H9 (cell line): Measurements from ENCODE around the gene SMARCD2. TPM values are rescaled to one million over a fixed set of nuclear protein-coding genes. Genes with fewer than 3 reads are reported as not detected.
A peak's percentile ranks its signal among the peaks of the same experiment; 100 is the strongest.
"Not testable (repeated sequence)": the region's sequence is repeated elsewhere in the genome, so short reads cannot be mapped to it uniquely, and the experiment has no call there.

Experiments
- DNase-seq: peaks from one replicate; pipeline ENCODE4 v3.0.0-alpha.2; 2017
- H2AFZ ChIP-seq: one replicate; pipeline ENCODE4 v1.6.1; 2013; ENCODE audit warnings: mild to moderate bottlenecking, low read length, control low read depth, moderate library complexity
- H2AK5ac ChIP-seq: 2 replicates; pipeline ENCODE4 v1.6.1; 2013; ENCODE audit warnings: low read length, control low read depth, mixed read lengths; ENCODE audit not compliant: insufficient read length
- H2BK120ac ChIP-seq: one replicate; pipeline ENCODE4 v1.6.1; 2013; ENCODE audit warnings: low read depth, mild to moderate bottlenecking, low read length, control low read depth, inconsistent platforms; ENCODE audit not compliant: poor library complexity, severe bottlenecking
- H2BK12ac ChIP-seq: 2 replicates; pipeline ENCODE4 v1.6.1; 2013; ENCODE audit warnings: low read length, control low read depth, mixed read lengths, low read depth; ENCODE audit not compliant: insufficient read length
- H2BK15ac ChIP-seq: 2 replicates; pipeline ENCODE4 v1.6.1; 2013; ENCODE audit warnings: low read depth, low read length, control low read depth
- H2BK20ac ChIP-seq: one replicate; pipeline ENCODE4 v1.6.1; 2013; ENCODE audit warnings: low read depth, mild to moderate bottlenecking, low read length, control low read depth, inconsistent platforms; ENCODE audit not compliant: poor library complexity, severe bottlenecking
- H2BK5ac ChIP-seq: 2 replicates; pipeline ENCODE4 v1.6.1; 2013; ENCODE audit warnings: low read length, control low read depth, mixed read lengths; ENCODE audit not compliant: insufficient read length
- H3K14ac ChIP-seq: 2 replicates; pipeline ENCODE4 v1.6.1; 2013; ENCODE audit warnings: low read length, control low read depth; ENCODE audit not compliant: insufficient read depth
- H3K18ac ChIP-seq: 2 replicates; pipeline ENCODE4 v1.6.1; 2013; ENCODE audit warnings: low read depth, mild to moderate bottlenecking, mixed read lengths, low read length, control low read depth; ENCODE audit not compliant: insufficient read length
- H3K23ac ChIP-seq: 2 replicates; pipeline ENCODE4 v1.6.1; 2013; ENCODE audit warnings: low read length, control low read depth, mixed read lengths, low read depth; ENCODE audit not compliant: insufficient read length
- H3K23me2 ChIP-seq: 2 replicates; pipeline ENCODE4 v1.6.1; 2013; ENCODE audit warnings: low read depth, mild to moderate bottlenecking, mixed read lengths, low read length, control low read depth; ENCODE audit not compliant: insufficient read length, poor library complexity, severe bottlenecking
- H3K27ac ChIP-seq: 2 replicates; pipeline ENCODE4 v1.5.1; 2013; ENCODE audit warnings: low read length, control low read depth, mixed read lengths, low read depth; ENCODE audit not compliant: insufficient read length
- H3K27me3 ChIP-seq: 2 replicates; pipeline ENCODE4 v1.6.1; 2013; ENCODE audit warnings: low read length, control low read depth, inconsistent platforms; ENCODE audit not compliant: insufficient read depth
- H3K4ac ChIP-seq: 2 replicates; pipeline ENCODE4 v1.6.1; 2013; ENCODE audit warnings: low read depth, mild to moderate bottlenecking, control low read depth, inconsistent platforms, low read length, moderate library complexity
- H3K4me1 ChIP-seq: 2 replicates; pipeline ENCODE4 v1.6.1; 2013; ENCODE audit warnings: low read length, control low read depth, inconsistent platforms; ENCODE audit not compliant: insufficient read depth
- H3K4me2 ChIP-seq: 2 replicates; pipeline ENCODE4 v1.6.1; 2013; ENCODE audit warnings: low read length, control low read depth, mixed read lengths; ENCODE audit not compliant: insufficient read length, insufficient read depth
- H3K56ac ChIP-seq: 2 replicates; pipeline ENCODE4 v1.6.1; 2013; ENCODE audit warnings: low read depth, mild to moderate bottlenecking, mixed read lengths, low read length, control low read depth; ENCODE audit not compliant: insufficient read length
- H3K79me1 ChIP-seq: 2 replicates; pipeline ENCODE4 v1.6.1; 2013; ENCODE audit warnings: low read depth, mild to moderate bottlenecking, moderate library complexity, low read length, control low read depth, inconsistent platforms; ENCODE audit not compliant: insufficient read depth, poor library complexity, severe bottlenecking
- H3K79me2 ChIP-seq: 2 replicates; pipeline ENCODE4 v1.6.1; 2013; ENCODE audit warnings: low read length, control low read depth, inconsistent platforms; ENCODE audit not compliant: insufficient read depth
- H3K9ac ChIP-seq: 2 replicates; pipeline ENCODE4 v1.6.1; 2013; ENCODE audit warnings: low read length, control low read depth, mixed read lengths; ENCODE audit not compliant: insufficient read length; ENCODE audit errors: extremely low read depth
- H3K9me3 ChIP-seq: one replicate; pipeline ENCODE4 v1.6.1; 2013; ENCODE audit warnings: low read depth, low read length, inconsistent platforms; ENCODE audit not compliant: control insufficient read depth
- H3T11ph ChIP-seq: one replicate; pipeline ENCODE4 v1.6.1; 2013; ENCODE audit warnings: mild to moderate bottlenecking, low read length, control low read depth, inconsistent platforms
- H4K20me1 ChIP-seq: one replicate; pipeline ENCODE4 v1.6.1; 2013; ENCODE audit not compliant: control insufficient read depth, insufficient read length, insufficient read depth
- H4K5ac ChIP-seq: 2 replicates; pipeline ENCODE4 v1.6.1; 2013; ENCODE audit warnings: low read depth, mild to moderate bottlenecking, mixed read lengths, low read length, control low read depth; ENCODE audit not compliant: insufficient read length
- H4K8ac ChIP-seq: replicated peaks from 2 replicates; pipeline ENCODE4 v1.6.1; 2013; ENCODE audit warnings: low read length, control low read depth, mixed read lengths, low read depth; ENCODE audit not compliant: insufficient read length
- H4K91ac ChIP-seq: 2 replicates; pipeline ENCODE4 v1.6.1; 2013; ENCODE audit warnings: low read depth, mild to moderate bottlenecking, moderate library complexity, mixed read lengths, low read length, control low read depth; ENCODE audit not compliant: insufficient read length
- H3K27ac Mint-ChIP-seq, 3 experiments: 2 replicates in 2 of 3; 3 replicates in 1 of 3; pipeline ENCODE4 v1.8.0; 2020 to 2021; ENCODE audit warnings: mixed read lengths in 3 of 3, mild to moderate bottlenecking in 1 of 3, moderate library complexity in 1 of 3
- H3K27me3 Mint-ChIP-seq: 2 replicates; pipeline ENCODE4 v1.8.0; 2021; ENCODE audit warnings: low read depth, mild to moderate bottlenecking, moderate library complexity, mixed read lengths
- H3K36me3 Mint-ChIP-seq, 3 experiments: 2 replicates in 2 of 3; 3 replicates in 1 of 3; pipeline ENCODE4 v1.8.0; 2020 to 2021; ENCODE audit warnings: low read depth in 3 of 3, mixed read lengths in 3 of 3; ENCODE audit not compliant: insufficient read depth in 1 of 3
- H3K4me1 Mint-ChIP-seq, 2 experiments: 2 replicates each; pipeline ENCODE4 v1.8.0; 2020; ENCODE audit warnings: mixed read lengths in 2 of 2
- H3K4me3 Mint-ChIP-seq, 2 experiments: 2 replicates in 1 of 2; 3 replicates in 1 of 2; pipeline ENCODE4 v1.8.0; 2020 to 2021; ENCODE audit warnings: mild to moderate bottlenecking in 2 of 2, mixed read lengths in 2 of 2, moderate library complexity in 1 of 2
- H3K9me3 Mint-ChIP-seq, 2 experiments: 2 replicates in 1 of 2; 3 replicates in 1 of 2; pipeline ENCODE4 v1.8.0; 2020; ENCODE audit warnings: mild to moderate bottlenecking in 2 of 2, mixed read lengths in 2 of 2, moderate library complexity in 1 of 2
- WGBS: extraction: QIAGEN DNeasy Blood & Tissue Kit; methylation state at CpG from one replicate; pipeline ENCODE4 v1.1.7; 2013; ENCODE audit warnings: missing lambda C conversion rate, low lambda C conversion rate, mixed read lengths; ENCODE audit not compliant: insufficient read length; ENCODE audit errors: extremely low coverage; 5-methylcytosine and 5-hydroxymethylcytosine counted together
- total RNA-seq: library from RNA; stranded (reverse); gene quantifications from 2 replicates; pipeline ENCODE4 v1.2.1, GENCODE V29; 2021
- TF ChIP-seq, protein P1 (sequence below): fragments of 200-600 bp; sonication (generic); conservative IDR thresholded peaks from 3 replicates; pipeline ENCODE4 v1.8.0; 2021; ENCODE audit warnings: antibody characterized with exemption, mild to moderate bottlenecking

Gene SMARCD2
- total RNA-seq, 1 experiment from 2014 or later = 68.9 TPM

DNA sequence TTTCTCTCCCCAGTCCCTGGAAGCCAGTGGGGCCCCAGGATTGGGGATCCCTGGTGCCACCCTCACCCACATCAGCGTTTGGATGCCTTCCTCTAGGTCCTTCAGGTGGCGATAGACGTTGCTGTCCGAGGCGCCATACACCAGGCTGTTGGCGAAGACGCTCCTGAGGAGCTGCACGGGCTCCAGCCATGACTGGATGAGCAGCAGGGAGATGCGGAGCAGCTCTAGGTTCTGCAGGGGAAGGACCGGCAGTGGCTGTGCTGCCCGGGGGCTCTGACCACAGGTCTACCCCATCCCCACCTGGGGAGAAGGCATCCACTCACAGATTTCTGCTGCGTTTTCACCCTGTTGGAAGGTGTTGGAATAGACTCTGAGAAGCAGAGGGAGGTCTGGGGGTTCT lies 38.2 kb upstream of the SMARCD2 start:
- H2AFZ ChIP-seq = no peak overlapping the region
- peaks cover 13 to 16% of the 10 kb centered on the region in 2 experiments for H3K4me1 Mint-ChIP-seq

DNA sequence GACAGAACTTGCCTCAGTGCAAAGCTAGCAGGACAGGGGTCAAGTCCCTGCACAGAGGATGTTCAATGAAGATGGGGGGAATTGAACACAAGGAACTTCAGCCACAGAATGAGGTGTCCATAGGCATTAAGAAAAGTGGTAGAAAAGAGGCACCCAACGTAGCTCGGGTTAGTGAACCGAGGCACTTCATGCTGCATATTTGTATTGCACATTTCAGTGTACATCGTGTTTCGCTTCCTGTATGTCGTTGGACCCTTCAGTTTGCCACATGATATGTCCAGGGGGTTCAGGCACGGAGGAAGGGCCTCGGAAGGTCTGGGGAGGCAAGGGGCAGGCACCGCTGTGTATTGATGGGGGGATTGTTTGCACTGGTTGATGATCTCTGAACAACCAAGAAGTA lies 35.9 kb upstream of the SMARCD2 start:
- H3T11ph ChIP-seq, H4K91ac ChIP-seq, H2BK20ac ChIP-seq, H3K4me1 ChIP-seq, H2BK120ac ChIP-seq, H2AK5ac ChIP-seq, H3K27ac ChIP-seq, DNase-seq, H3K4me2 ChIP-seq, H4K8ac ChIP-seq, H3K4me3 Mint-ChIP-seq, H3K27me3 ChIP-seq, H3K4ac ChIP-seq, H2BK5ac ChIP-seq, H2BK12ac ChIP-seq, H3K27me3 Mint-ChIP-seq, H3K18ac ChIP-seq, H3K23me2 ChIP-seq, H3K9me3 ChIP-seq, H3K9me3 Mint-ChIP-seq, H4K5ac ChIP-seq, H3K36me3 Mint-ChIP-seq, H2AFZ ChIP-seq, H3K56ac ChIP-seq, H3K14ac ChIP-seq, H2BK15ac ChIP-seq, H3K9ac ChIP-seq, H3K23ac ChIP-seq, H3K79me1 ChIP-seq, H4K20me1 ChIP-seq, H3K79me2 ChIP-seq, H3K27ac Mint-ChIP-seq: not testable (repeated sequence)
- peaks cover 16 to 22% of the 10 kb centered on the region in 2 experiments for H3K4me1 Mint-ChIP-seq
- WGBS = no CpG with 5 or more reads among the region's 9 CpGs

More for the DNA sequence above, 38.2 kb upstream of the SMARCD2 start:
- no CpG with 5 or more reads among the region's 12 CpGs for WGBS
- Histone ChIP-seq H3K4ac (no peak overlapping the region), H4K8ac (no peak overlapping the region), H3K9ac (no peak overlapping the region), H4K20me1 (no peaks in the 10 kb centered on the region), H3K4me1 (no peaks in the 10 kb centered on the region; the same call in 1 of the 2 replicates), H2AK5ac (no peak overlapping the region), H3K27ac (no peak overlapping the region), H3K23ac (no peak overlapping the region), H2BK12ac (no peak overlapping the region), H3K27me3 (no peaks in the 10 kb centered on the region), H4K91ac (no peak overlapping the region), H3K23me2 (no peaks in the 10 kb centered on the region), H2BK5ac (no peak overlapping the region), H3T11ph (no peak overlapping the region), H3K14ac (no peak overlapping the region), H2BK20ac (no peak overlapping the region), H3K56ac (no peak overlapping the region), H3K79me1 (no peaks in the 10 kb centered on the region), H3K18ac (no peak overlapping the region), H4K5ac (no peak overlapping the region), H3K4me2 (no peak overlapping the region), H3K9me3 (no peaks in the 10 kb centered on the region), H2BK15ac (no peak overlapping the region), H2BK120ac (no peak overlapping the region), H3K79me2 (no peaks in the 10 kb centered on the region)
- peaks cover 10% of the 10 kb centered on the region for H3K27me3 Mint-ChIP-seq
- no peaks in the 10 kb centered on the region; a peak in 1 of 5 replicates for H3K9me3 Mint-ChIP-seq
- H3K27ac Mint-ChIP-seq = peak overlapping the region in 1 of 3 experiments; percentile 89; a peak in 1 of 7 replicates
- no peaks in the 10 kb centered on the region; a peak in 1 of 7 replicates for H3K36me3 Mint-ChIP-seq
- TF ChIP-seq, protein P1, sequence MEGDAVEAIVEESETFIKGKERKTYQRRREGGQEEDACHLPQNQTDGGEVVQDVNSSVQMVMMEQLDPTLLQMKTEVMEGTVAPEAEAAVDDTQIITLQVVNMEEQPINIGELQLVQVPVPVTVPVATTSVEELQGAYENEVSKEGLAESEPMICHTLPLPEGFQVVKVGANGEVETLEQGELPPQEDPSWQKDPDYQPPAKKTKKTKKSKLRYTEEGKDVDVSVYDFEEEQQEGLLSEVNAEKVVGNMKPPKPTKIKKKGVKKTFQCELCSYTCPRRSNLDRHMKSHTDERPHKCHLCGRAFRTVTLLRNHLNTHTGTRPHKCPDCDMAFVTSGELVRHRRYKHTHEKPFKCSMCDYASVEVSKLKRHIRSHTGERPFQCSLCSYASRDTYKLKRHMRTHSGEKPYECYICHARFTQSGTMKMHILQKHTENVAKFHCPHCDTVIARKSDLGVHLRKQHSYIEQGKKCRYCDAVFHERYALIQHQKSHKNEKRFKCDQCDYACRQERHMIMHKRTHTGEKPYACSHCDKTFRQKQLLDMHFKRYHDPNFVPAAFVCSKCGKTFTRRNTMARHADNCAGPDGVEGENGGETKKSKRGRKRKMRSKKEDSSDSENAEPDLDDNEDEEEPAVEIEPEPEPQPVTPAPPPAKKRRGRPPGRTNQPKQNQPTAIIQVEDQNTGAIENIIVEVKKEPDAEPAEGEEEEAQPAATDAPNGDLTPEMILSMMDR = no peak; the same call in 2 of the 3 replicates
- no peak overlapping the region for H3K4me3 Mint-ChIP-seq
- no peak for DNase-seq
